Measurements from ENCODE around the gene FASTKD2. TPM values are rescaled to one million over a fixed set of nuclear protein-coding genes. Genes with fewer than 3 reads are reported as not detected.
A peak's percentile ranks its signal among the peaks of the same experiment; 100 is the strongest.

FASTKD2 gene
- total RNA-seq (2014; rRNA removed; shearing (Covaris generic)): 36.5 and 41.4 TPM in 2 replicates

GRCh38 chr2:206765242-206766056 is at the start of gene FASTKD2, which contains the start of gene MDH1B:
Gene FASTKD2 (plus strand): TSS chr2:206765606. CDS start chr2:206766694, 1,088 bp downstream.
Gene MDH1B (minus strand): TSS chr2:206765328. CDS start chr2:206765271, 57 bp downstream.
- H3K27ac ChIP-seq: peak within 1 kb of the TSS; percentile 66
- peaks cover 29% of the 10 kb centered on the region for H3K36me3 ChIP-seq
- peak within 1 kb of the TSS; percentile 54 for H3K4me3 ChIP-seq
- H3K27me3 ChIP-seq (replicated peaks): no peaks in the 10 kb centered on the region
- peaks cover 8% of the 10 kb centered on the region; the same call in 1 of the 2 replicates for H3K4me1 ChIP-seq (replicated peaks)
- peak; percentile 88 to 96 for DNase-seq (ENCODE audit: low read depth in 1 of 2, low spot score in 2 of 2)
- no peaks in the 10 kb centered on the region for H3K9me3 ChIP-seq (replicated peaks)

GRCh38 chr2:206716623-206717022 is 48.8 kb upstream of the FASTKD2 start:
- H3K4me3 ChIP-seq: no peak overlapping the region
- H3K27ac ChIP-seq: no peak overlapping the region
- H3K9me3 ChIP-seq (replicated peaks): no peaks in the 10 kb centered on the region
- H3K36me3 ChIP-seq: no peaks in the 10 kb centered on the region
- H3K27me3 ChIP-seq (replicated peaks): 0 out of 2 replicates have a peak, but pooled peaks cover 4% of the 10 kb centered on the region
- no peak for DNase-seq (ENCODE audit: low read depth in 1 of 2, low spot score in 2 of 2)
- H3K4me1 ChIP-seq (replicated peaks): no peaks in the 10 kb centered on the region

GRCh38 chr2:206718296-206718695 is 47.1 kb upstream of the FASTKD2 start, which contains the start of gene DYTN:
Gene DYTN (minus strand): TSS chr2:206718396. CDS start chr2:206718279, 117 bp downstream.
- H3K9me3 ChIP-seq (replicated peaks): no peaks in the 10 kb centered on the region
- no peaks in the 10 kb centered on the region for H3K36me3 ChIP-seq
- 0 out of 2 replicates have a peak, but pooled peaks cover 9% of the 10 kb centered on the region for H3K27me3 ChIP-seq (replicated peaks)
- H3K4me1 ChIP-seq (replicated peaks): no peaks in the 10 kb centered on the region
- H3K27ac ChIP-seq: no peak within 1 kb of the TSS
- no peak within 1 kb of the TSS for H3K4me3 ChIP-seq
- DNase-seq (ENCODE audit: low read depth in 1 of 2, low spot score in 2 of 2): no peak

- Histone ChIP-seq H3K4me3 (no peak overlapping the region), H3K9me3 (replicated peaks) (no peaks in the 10 kb centered on the region), H3K36me3 (no peaks in the 10 kb centered on the region), H3K27me3 (replicated peaks) (0 out of 2 replicates have a peak, but pooled peaks cover 10% of the 10 kb centered on the region), H3K4me1 (replicated peaks) (no peaks in the 10 kb centered on the region), H3K27ac (no peak overlapping the region)
- DNase-seq (ENCODE audit: low read depth in 1 of 2, low spot score in 2 of 2): no peak
These were observed 44.0 kb upstream of the FASTKD2 start for GRCh38 chr2:206721256-206721920.

- no peak overlapping the region for H3K27ac ChIP-seq
- no peaks in the 10 kb centered on the region for H3K9me3 ChIP-seq (replicated peaks)
- no peak overlapping the region for H3K4me3 ChIP-seq
- H3K36me3 ChIP-seq: no peaks in the 10 kb centered on the region
- H3K27me3 ChIP-seq (replicated peaks): 0 out of 2 replicates have a peak, but pooled peaks cover 10% of the 10 kb centered on the region
- no peaks in the 10 kb centered on the region for H3K4me1 ChIP-seq (replicated peaks)
- DNase-seq (ENCODE audit: low read depth in 1 of 2, low spot score in 2 of 2): no peak
These were observed 42.1 kb upstream of the FASTKD2 start for GRCh38 chr2:206723288-206723687.

- Histone ChIP-seq H3K27ac (no peak overlapping the region), H3K27me3 (replicated peaks) (peaks cover 6% of the 10 kb centered on the region; the same call in 1 of the 2 replicates), H3K9me3 (replicated peaks) (no peaks in the 10 kb centered on the region), H3K4me1 (replicated peaks) (no peaks in the 10 kb centered on the region), H3K36me3 (no peaks in the 10 kb centered on the region), H3K4me3 (no peak overlapping the region)
- no peak for DNase-seq (ENCODE audit: low read depth in 1 of 2, low spot score in 2 of 2)
These were observed 38.1 kb upstream of the FASTKD2 start for GRCh38 chr2:206727287-206727686.

- DNase-seq (ENCODE audit: low read depth in 1 of 2, low spot score in 2 of 2): no peak
- no peak overlapping the region for H3K4me3 ChIP-seq
- H3K27me3 ChIP-seq (replicated peaks): no peaks in the 10 kb centered on the region; the same call in 1 of the 2 replicates
- H3K36me3 ChIP-seq: no peaks in the 10 kb centered on the region
- no peaks in the 10 kb centered on the region for H3K4me1 ChIP-seq (replicated peaks)
- no peaks in the 10 kb centered on the region for H3K9me3 ChIP-seq (replicated peaks)
- no peak overlapping the region for H3K27ac ChIP-seq
These were observed 36.9 kb upstream of the FASTKD2 start for GRCh38 chr2:206728277-206729199.

- Histone ChIP-seq H3K27ac (no peak overlapping the region), H3K9me3 (replicated peaks) (no peaks in the 10 kb centered on the region), H3K4me1 (replicated peaks) (no peaks in the 10 kb centered on the region), H3K4me3 (no peak overlapping the region), H3K27me3 (replicated peaks) (peaks cover 7% of the 10 kb centered on the region; the same call in 1 of the 2 replicates), H3K36me3 (no peaks in the 10 kb centered on the region)
- no peak for DNase-seq (ENCODE audit: low read depth in 1 of 2, low spot score in 2 of 2)
These were observed 32.1 kb upstream of the FASTKD2 start for GRCh38 chr2:206733341-206733740.

- no peak overlapping the region for H3K27ac ChIP-seq
- 0 out of 2 replicates have a peak, but pooled peaks cover 7% of the 10 kb centered on the region for H3K27me3 ChIP-seq (replicated peaks)
- no peaks in the 10 kb centered on the region for H3K36me3 ChIP-seq
- H3K9me3 ChIP-seq (replicated peaks): no peaks in the 10 kb centered on the region
- no peaks in the 10 kb centered on the region for H3K4me1 ChIP-seq (replicated peaks)
- DNase-seq (ENCODE audit: low read depth in 1 of 2, low spot score in 2 of 2): no peak
- H3K4me3 ChIP-seq: no peak overlapping the region
These were observed 28.5 kb upstream of the FASTKD2 start for GRCh38 chr2:206736935-206737334.

GRCh38 chr2:206739271-206739670 is 26.1 kb upstream of the FASTKD2 start:
- no peaks in the 10 kb centered on the region for H3K9me3 ChIP-seq (replicated peaks)
- H3K27me3 ChIP-seq (replicated peaks): 0 out of 2 replicates have a peak, but pooled peaks cover 7% of the 10 kb centered on the region
- no peak overlapping the region for H3K4me3 ChIP-seq
- no peak for DNase-seq (ENCODE audit: low read depth in 1 of 2, low spot score in 2 of 2)
- no peaks in the 10 kb centered on the region for H3K36me3 ChIP-seq
- no peaks in the 10 kb centered on the region for H3K4me1 ChIP-seq (replicated peaks)
- no peak overlapping the region for H3K27ac ChIP-seq

GRCh38 chr2:206740800-206741199 is 24.6 kb upstream of the FASTKD2 start:
- no peak for DNase-seq (ENCODE audit: low read depth in 1 of 2, low spot score in 2 of 2)
- H3K4me1 ChIP-seq (replicated peaks): no peaks in the 10 kb centered on the region

GRCh38 chr2:206756816-206757215 is 8.6 kb upstream of the FASTKD2 start:
- no peaks in the 10 kb centered on the region for H3K36me3 ChIP-seq
- H3K27ac ChIP-seq: no peak overlapping the region
- H3K4me1 ChIP-seq (replicated peaks): no peaks in the 10 kb centered on the region
- DNase-seq (ENCODE audit: low read depth in 1 of 2, low spot score in 2 of 2): no peak
- no peaks in the 10 kb centered on the region for H3K9me3 ChIP-seq (replicated peaks)
- H3K27me3 ChIP-seq (replicated peaks): peaks cover 11% of the 10 kb centered on the region
- H3K4me3 ChIP-seq: no peak overlapping the region

More at GRCh38 chr2:206740800-206741199, 24.6 kb upstream of the FASTKD2 start:
- Histone ChIP-seq H3K27ac (no peak overlapping the region), H3K9me3 (replicated peaks) (no peaks in the 10 kb centered on the region), H3K27me3 (replicated peaks) (peaks cover 6% of the 10 kb centered on the region; the same call in 1 of the 2 replicates), H3K4me3 (no peak overlapping the region), H3K36me3 (no peaks in the 10 kb centered on the region)
